Sigmoid colon (tissue), 4 donors: ENCODE measurements around the gene MOK.
"Not testable (repeated sequence)": the region's sequence is repeated elsewhere in the genome, so short reads cannot be mapped to it uniquely, and the experiment has no call there.

Experiments used
- CTCF ChIP-seq, 4 experiments: fragments of 450-650 bp in 3 of 4; fragments of 200-600 bp in 1 of 4; IDR thresholded peaks; one replicate each; pipeline ENCODE4 v1.5.1; 2016 to 2019; ENCODE audit warnings: antibody characterized with exemption in 4 of 4, mild to moderate bottlenecking in 3 of 4, moderate library complexity in 2 of 4
- EP300 ChIP-seq, 4 donors: sonication (generic); formaldehyde crosslinking; IDR thresholded peaks; one replicate each; pipeline ENCODE4 v1.6.1; 2017; ENCODE audit warnings: antibody characterized with exemption in 4 of 4
- POLR2A ChIP-seq, 2 donors: fragments of 450-650 bp; IDR thresholded peaks; one replicate each; pipeline ENCODE4 v1.6.1; 2016; ENCODE audit warnings: antibody characterized with exemption in 2 of 2, mild to moderate bottlenecking in 2 of 2, moderate library complexity in 2 of 2

GRCh38 chr14:102298303-102299070 lies 6.5 kb downstream of the MOK start:
- not testable (repeated sequence) for TF ChIP-seq CTCF, POLR2A, EP300 (IDR thresholded peaks at IDR 0.05)
